OCI-LY1 (cell line): Measurements from ENCODE around the gene SSBP3.

Experiments used
- H2AFZ ChIP-seq: fragments of 200-600 bp; sonication (generic), shearing (Covaris generic); 2 replicates; pipeline ENCODE4 v1.6.0; 2014; ENCODE audit warnings: antibody characterized with exemption, mild to moderate bottlenecking, low read length
- H3F3A ChIP-seq: fragments of 200-600 bp; sonication (generic), shearing (Covaris generic); 2 replicates; pipeline ENCODE4 v1.6.0; 2014; ENCODE audit warnings: mild to moderate bottlenecking, antibody characterized with exemption, low read length, moderate library complexity; ENCODE audit not compliant: insufficient read depth
- H3K27ac ChIP-seq: fragments of 200-600 bp; sonication (generic); 2 replicates; pipeline ENCODE4 v1.5.1; 2014; ENCODE audit warnings: low read length, mixed run types, mild to moderate bottlenecking, low read depth; ENCODE audit not compliant: poor library complexity, severe bottlenecking
- H3K27me3 ChIP-seq: fragments of 200-600 bp; sonication (generic); 2 replicates; pipeline ENCODE4 v1.6.0; 2014; ENCODE audit warnings: antibody characterized with exemption, mild to moderate bottlenecking, low read length, moderate library complexity; ENCODE audit not compliant: insufficient read depth
- H3K36me3 ChIP-seq: fragments of 200-600 bp; sonication (generic); 2 replicates; pipeline ENCODE4 v1.6.1; 2014; ENCODE audit warnings: mild to moderate bottlenecking, antibody characterized with exemption, low read length, moderate library complexity, mixed read lengths; ENCODE audit not compliant: insufficient read depth
- H3K4me1 ChIP-seq: fragments of 200-600 bp; sonication (generic); 2 replicates; pipeline ENCODE4 v1.5.1; 2014; ENCODE audit warnings: mild to moderate bottlenecking, low read length, moderate library complexity; ENCODE audit not compliant: insufficient read depth, severe bottlenecking
- H3K4me2 ChIP-seq: fragments of 200-600 bp; sonication (generic), shearing (Covaris generic); 2 replicates; pipeline ENCODE4 v1.6.1; 2014; ENCODE audit warnings: low read length
- H3K4me3 ChIP-seq: fragments of 200-600 bp; sonication (generic); 2 replicates; pipeline ENCODE4 v1.5.1; 2014; ENCODE audit warnings: low read length, low read depth, mild to moderate bottlenecking, mixed read lengths; ENCODE audit not compliant: poor library complexity, severe bottlenecking
- H3K79me2 ChIP-seq: fragments of 200-600 bp; shearing (Covaris generic); 2 replicates; pipeline ENCODE4 v1.6.1; 2016; ENCODE audit warnings: mixed run types, low read length, mixed read lengths; ENCODE audit not compliant: insufficient read depth
- H3K9ac ChIP-seq: fragments of 200-600 bp; sonication (generic), shearing (Covaris generic); 2 replicates; pipeline ENCODE4 v1.6.1; 2014; ENCODE audit warnings: mild to moderate bottlenecking, low read length, mixed read lengths
- H3K9me2 ChIP-seq: fragments of 200-600 bp; sonication (generic), shearing (Covaris generic); 2 replicates; pipeline ENCODE4 v1.6.1; 2014; ENCODE audit warnings: low read depth, mild to moderate bottlenecking, low read length, mixed read lengths
- H3K9me3 ChIP-seq: fragments of 200-600 bp; shearing (Covaris generic); 2 replicates; pipeline ENCODE4 v1.6.1; 2014; ENCODE audit warnings: low read length, mixed read lengths
- H4K20me1 ChIP-seq: fragments of 200-600 bp; sonication (generic), shearing (Covaris generic); 2 replicates; pipeline ENCODE4 v1.6.0; 2016; ENCODE audit warnings: mild to moderate bottlenecking, low read length; ENCODE audit not compliant: insufficient read depth
- EZH2 ChIP-seq: fragments of 200-600 bp; sonication (generic), shearing (Covaris generic); IDR thresholded peaks from 2 replicates; pipeline ENCODE4 v1.8.0; 2017; ENCODE audit warnings: borderline replicate concordance, mixed run types, mild to moderate bottlenecking, antibody characterized with exemption, low read length, moderate library complexity, mixed read lengths
- TF ChIP-seq, protein P1 (sequence below): fragments of 200-600 bp; sonication (generic), shearing (Covaris generic); IDR thresholded peaks from 2 replicates; pipeline ENCODE4 v1.5.1; 2017; ENCODE audit warnings: mild to moderate bottlenecking, antibody characterized with exemption, low read length, moderate library complexity, mixed read lengths

Gene SSBP3

DNA sequence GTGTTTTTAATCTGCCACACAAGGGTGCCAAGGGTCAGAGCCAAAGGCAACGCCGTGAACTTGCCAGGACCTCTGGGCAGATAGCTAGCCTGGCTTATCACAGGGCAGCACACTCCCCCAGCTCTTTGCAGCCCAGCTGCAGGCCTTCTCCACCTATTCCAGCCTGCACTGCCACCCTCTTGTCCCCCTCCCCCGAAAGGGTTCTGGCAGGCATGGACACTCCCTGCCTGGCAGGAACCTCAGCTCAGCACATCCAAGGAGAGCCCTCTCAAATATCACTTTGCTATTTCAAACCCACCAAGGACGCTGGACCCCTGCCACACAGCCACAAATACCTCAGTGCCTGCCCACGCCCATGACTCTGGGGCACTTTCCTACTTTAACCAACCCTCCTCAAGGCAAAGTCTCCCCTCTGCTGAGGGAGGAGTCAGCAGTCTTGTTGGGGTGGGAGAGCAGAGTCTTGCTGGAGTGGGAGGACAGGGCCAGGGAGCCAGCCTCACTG lies 9.1 kb downstream of the SSBP3 start:
- H4K20me1 ChIP-seq = no peaks in the 10 kb centered on the region

DNA sequence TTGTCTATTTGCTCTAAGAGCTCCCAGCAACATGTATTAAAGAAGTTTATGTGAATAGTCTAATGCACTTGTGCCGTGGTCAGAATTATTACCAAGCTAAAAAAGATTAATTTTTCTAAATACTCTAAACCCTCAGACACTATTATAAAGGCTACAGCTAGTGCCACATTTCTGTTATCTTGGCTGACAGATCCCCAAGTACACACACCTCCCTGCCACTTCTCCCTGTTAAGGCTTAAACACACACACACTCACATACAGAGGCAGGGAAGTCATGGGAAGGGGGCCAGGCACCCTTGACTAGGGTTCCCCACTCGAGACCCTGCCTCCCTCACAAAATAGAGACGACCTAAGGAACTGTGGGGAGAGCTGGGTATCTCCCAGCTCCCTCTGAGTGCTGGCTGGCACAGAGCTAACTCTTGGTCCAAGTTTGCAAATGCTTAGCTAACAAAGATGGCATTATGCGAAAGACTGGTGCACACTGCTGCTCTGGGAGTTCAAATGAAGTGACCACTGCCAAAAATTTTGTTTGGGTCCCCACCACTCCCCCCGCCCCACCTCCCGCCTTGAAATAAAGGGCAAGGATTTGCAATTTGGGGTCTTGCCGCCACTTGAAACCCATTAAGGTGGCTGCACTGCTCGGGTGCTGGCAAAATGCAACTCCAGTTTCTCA lies 9.8 kb downstream of the SSBP3 start:
- no peak overlapping the region for H3K4me3 ChIP-seq
- H2AFZ ChIP-seq = no peak overlapping the region
- H4K20me1 ChIP-seq = no peaks in the 10 kb centered on the region
- peaks cover 48% of the 10 kb centered on the region for H3K36me3 ChIP-seq
- H3K4me2 ChIP-seq = no peak overlapping the region
- no peak for TF ChIP-seq EZH2
- TF ChIP-seq, protein P1, sequence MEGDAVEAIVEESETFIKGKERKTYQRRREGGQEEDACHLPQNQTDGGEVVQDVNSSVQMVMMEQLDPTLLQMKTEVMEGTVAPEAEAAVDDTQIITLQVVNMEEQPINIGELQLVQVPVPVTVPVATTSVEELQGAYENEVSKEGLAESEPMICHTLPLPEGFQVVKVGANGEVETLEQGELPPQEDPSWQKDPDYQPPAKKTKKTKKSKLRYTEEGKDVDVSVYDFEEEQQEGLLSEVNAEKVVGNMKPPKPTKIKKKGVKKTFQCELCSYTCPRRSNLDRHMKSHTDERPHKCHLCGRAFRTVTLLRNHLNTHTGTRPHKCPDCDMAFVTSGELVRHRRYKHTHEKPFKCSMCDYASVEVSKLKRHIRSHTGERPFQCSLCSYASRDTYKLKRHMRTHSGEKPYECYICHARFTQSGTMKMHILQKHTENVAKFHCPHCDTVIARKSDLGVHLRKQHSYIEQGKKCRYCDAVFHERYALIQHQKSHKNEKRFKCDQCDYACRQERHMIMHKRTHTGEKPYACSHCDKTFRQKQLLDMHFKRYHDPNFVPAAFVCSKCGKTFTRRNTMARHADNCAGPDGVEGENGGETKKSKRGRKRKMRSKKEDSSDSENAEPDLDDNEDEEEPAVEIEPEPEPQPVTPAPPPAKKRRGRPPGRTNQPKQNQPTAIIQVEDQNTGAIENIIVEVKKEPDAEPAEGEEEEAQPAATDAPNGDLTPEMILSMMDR = no peak
- no peaks in the 10 kb centered on the region for H3K9me2 ChIP-seq
- H3K9ac ChIP-seq = no peak overlapping the region
- H3K9me3 ChIP-seq = no peaks in the 10 kb centered on the region
- no peaks in the 10 kb centered on the region for H3K4me1 ChIP-seq
- H3K79me2 ChIP-seq = no peaks in the 10 kb centered on the region
- H3K27ac ChIP-seq = no peak overlapping the region
- H3F3A ChIP-seq = no peaks in the 10 kb centered on the region
- H3K27me3 ChIP-seq = no peaks in the 10 kb centered on the region

More for the DNA sequence above, 9.1 kb downstream of the SSBP3 start:
- Histone ChIP-seq H3K9ac (no peak overlapping the region), H3K36me3 (peaks cover 55% of the 10 kb centered on the region), H3K9me3 (no peaks in the 10 kb centered on the region), H3F3A (no peaks in the 10 kb centered on the region), H2AFZ (no peak overlapping the region), H3K4me2 (no peak overlapping the region), H3K4me3 (no peak overlapping the region), H3K4me1 (no peaks in the 10 kb centered on the region), H3K9me2 (no peaks in the 10 kb centered on the region), H3K27ac (no peak overlapping the region), H3K79me2 (no peaks in the 10 kb centered on the region), H3K27me3 (no peaks in the 10 kb centered on the region)
- TF ChIP-seq, protein P1 = no peak
- TF ChIP-seq EZH2 = no peak

GRCh38 chr1:54395281-54395934 lies 10.8 kb downstream of the SSBP3 start:
- H3K36me3 ChIP-seq = peaks cover 38% of the 10 kb centered on the region
- no peaks in the 10 kb centered on the region for H4K20me1 ChIP-seq

More at GRCh38 chr1:54395281-54395934, 10.8 kb downstream of the SSBP3 start:
- H3K27me3 ChIP-seq = no peaks in the 10 kb centered on the region
- TF ChIP-seq EZH2 = no peak
- TF ChIP-seq, protein P1 = no peak
- H3K27ac ChIP-seq = no peak overlapping the region
- no peaks in the 10 kb centered on the region for H3K79me2 ChIP-seq
- no peak overlapping the region for H3K4me3 ChIP-seq
- no peaks in the 10 kb centered on the region for H3F3A ChIP-seq
- H3K9me2 ChIP-seq = no peaks in the 10 kb centered on the region
- H3K4me2 ChIP-seq = no peak overlapping the region
- H3K9ac ChIP-seq = no peak overlapping the region
- H3K9me3 ChIP-seq = no peaks in the 10 kb centered on the region
- no peaks in the 10 kb centered on the region for H3K4me1 ChIP-seq
- no peak overlapping the region for H2AFZ ChIP-seq
